Activated CD8-positive, alpha-beta T cell treated with anti-CD3 and anti-CD28 coated beads for 36 hours (primary cell): ENCODE measurements around the gene CORO2B. TPM values are rescaled to one million over a fixed set of nuclear protein-coding genes. Genes with fewer than 3 reads are reported as not detected.
A peak's percentile ranks its signal among the peaks of the same experiment; 100 is the strongest.

Source experiments
- ATAC-seq: fragments of 200-7000 bp; cut with Tn5 transposase; one replicate; pipeline ENCODE4 v1.10.0; 2021; ENCODE audit warnings: mild to moderate bottlenecking, moderate library complexity
- CTCF ChIA-PET: fragments of 350-600 bp; sonication (Branson Sonifier 250); formaldehyde crosslinking; loops from one replicate; lab custom pipeline; 2021; ENCODE audit warnings: antibody characterized with exemption; lab: Charles Lee
- POLR2A ChIA-PET: fragments of 350-600 bp; sonication (Branson Sonifier 250); formaldehyde crosslinking; loops from one replicate; lab custom pipeline; 2021; ENCODE audit warnings: antibody characterized with exemption; lab: Charles Lee
- DNase-seq: peaks from one replicate; pipeline ENCODE4 v3.0.0-alpha.2; 2020
- H3K27ac Mint-ChIP-seq: one replicate; pipeline ENCODE4 v1.8.0; 2021; ENCODE audit warnings: mild to moderate bottlenecking, mixed read lengths
- H3K27me3 Mint-ChIP-seq: one replicate; pipeline ENCODE4 v1.8.0; 2021; ENCODE audit warnings: mixed read lengths
- H3K36me3 Mint-ChIP-seq: one replicate; pipeline ENCODE4 v1.8.0; 2021; ENCODE audit warnings: low read depth, mixed read lengths
- H3K4me1 Mint-ChIP-seq: one replicate; pipeline ENCODE4 v1.8.0; 2021; ENCODE audit warnings: low read depth, mixed read lengths
- H3K4me3 Mint-ChIP-seq: one replicate; pipeline ENCODE4 v1.8.0; 2021; ENCODE audit warnings: mild to moderate bottlenecking, moderate library complexity, mixed read lengths
- H3K9me3 Mint-ChIP-seq: one replicate; pipeline ENCODE4 v1.8.0; 2021; ENCODE audit warnings: mixed read lengths
- CTCF ChIP-seq: fragments of 200-600 bp; IDR thresholded peaks from one replicate; pipeline ENCODE4 v1.8.0; 2022; ENCODE audit warnings: antibody characterized with exemption, mild to moderate bottlenecking
- intact Hi-C: fragments of 100-400 bp; cut with micrococcal nuclease; formaldehyde crosslinking; loops from one replicate; pipeline ENCODE4 v1.10.0; 2022
- total RNA-seq, 2 experiments: library from RNA; stranded (reverse); gene quantifications; one replicate each; pipeline ENCODE4 v1.2.3, GENCODE V29; 2021

CORO2B gene
- total RNA-seq, 2 experiments from 2014 or later = not detected

- no peak for TF ChIP-seq CTCF
- peak; percentile 85 for ATAC-seq
- Mint-ChIP-seq H3K27me3 (peaks cover 4% of the 10 kb centered on the region), H3K4me1 (peaks cover 31% of the 10 kb centered on the region), H3K27ac (peak overlapping the region; percentile 54), H3K36me3 (no peaks in the 10 kb centered on the region), H3K9me3 (no peaks in the 10 kb centered on the region), H3K4me3 (peak overlapping the region; percentile 11)
- intact Hi-C loops = no loop called here
- ChIA-PET CTCF (interaction anchor here (0.6 to 2.0 kb wide), 3 partner anchors 11 to 71 kb away, joined by 3 to 6 read pairs (median 3); no protein-coding TSS in a partner anchor), POLR2A (no interaction called here)
- DNase-seq = no peak
Measured at GRCh38 chr15:68587769-68588385, 9.1 kb downstream of the CORO2B start.

- Mint-ChIP-seq H3K4me1 (peaks cover 31% of the 10 kb centered on the region), H3K27ac (no peak overlapping the region), H3K36me3 (no peaks in the 10 kb centered on the region), H3K4me3 (no peak overlapping the region), H3K9me3 (no peaks in the 10 kb centered on the region), H3K27me3 (peaks cover 7% of the 10 kb centered on the region)
- ChIA-PET POLR2A (no interaction called here), CTCF (interaction anchor here (0.9 to 2.0 kb wide), 3 partner anchors 29 to 287 kb away, joined by 3 to 6 read pairs (median 3); no protein-coding TSS in a partner anchor)
- DNase-seq = no peak
- no peak for ATAC-seq
- intact Hi-C loops = no loop called here
- TF ChIP-seq CTCF = no peak
Measured at GRCh38 chr15:68589053-68589452, 10.3 kb downstream of the CORO2B start.

- no peak for TF ChIP-seq CTCF
- ChIA-PET POLR2A (interaction anchor here (0.6 kb wide), 1 partner anchor 151 kb away, joined by 4 read pairs; no protein-coding TSS in a partner anchor), CTCF (no interaction called here)
- no peak for DNase-seq
- Mint-ChIP-seq H3K27ac (no peak overlapping the region), H3K4me1 (peaks cover 31% of the 10 kb centered on the region), H3K4me3 (no peak overlapping the region), H3K9me3 (no peaks in the 10 kb centered on the region), H3K27me3 (peaks cover 7% of the 10 kb centered on the region), H3K36me3 (no peaks in the 10 kb centered on the region)
- intact Hi-C loops = no loop called here
- no peak for ATAC-seq
Measured at GRCh38 chr15:68589783-68590710, 11.3 kb downstream of the CORO2B start.

- POLR2A ChIA-PET = no interaction called here
- Mint-ChIP-seq H3K4me3 (no peak overlapping the region), H3K27ac (no peak overlapping the region), H3K9me3 (no peaks in the 10 kb centered on the region), H3K4me1 (peaks cover 31% of the 10 kb centered on the region), H3K27me3 (peaks cover 7% of the 10 kb centered on the region), H3K36me3 (no peaks in the 10 kb centered on the region)
- CTCF ChIA-PET = no interaction called here
- TF ChIP-seq CTCF = no peak
- ATAC-seq = no peak
- intact Hi-C loops = no loop called here
- no peak for DNase-seq
Measured at GRCh38 chr15:68590721-68591389, 12.1 kb downstream of the CORO2B start.
